HT1080 (cell line): ENCODE measurements around the gene DCTN4. TPM values are rescaled to one million over a fixed set of nuclear protein-coding genes. Genes with fewer than 3 reads are reported as not detected.

Source experiments
- DNase-seq: peaks from one replicate; pipeline ENCODE4 v3.0.0-alpha.2; 2015; ENCODE audit warnings: low read depth
- total RNA-seq: library from RNA; depleted of rRNA; stranded (reverse); fragments of >200 nt; shearing (Covaris generic); gene quantifications from 2 replicates; pipeline ENCODE4 v1.2.3, GENCODE V29; 2014; rRNA removed

DCTN4 gene
- total RNA-seq, 1 experiment from 2014 or later, result 40.8 TPM

DNA sequence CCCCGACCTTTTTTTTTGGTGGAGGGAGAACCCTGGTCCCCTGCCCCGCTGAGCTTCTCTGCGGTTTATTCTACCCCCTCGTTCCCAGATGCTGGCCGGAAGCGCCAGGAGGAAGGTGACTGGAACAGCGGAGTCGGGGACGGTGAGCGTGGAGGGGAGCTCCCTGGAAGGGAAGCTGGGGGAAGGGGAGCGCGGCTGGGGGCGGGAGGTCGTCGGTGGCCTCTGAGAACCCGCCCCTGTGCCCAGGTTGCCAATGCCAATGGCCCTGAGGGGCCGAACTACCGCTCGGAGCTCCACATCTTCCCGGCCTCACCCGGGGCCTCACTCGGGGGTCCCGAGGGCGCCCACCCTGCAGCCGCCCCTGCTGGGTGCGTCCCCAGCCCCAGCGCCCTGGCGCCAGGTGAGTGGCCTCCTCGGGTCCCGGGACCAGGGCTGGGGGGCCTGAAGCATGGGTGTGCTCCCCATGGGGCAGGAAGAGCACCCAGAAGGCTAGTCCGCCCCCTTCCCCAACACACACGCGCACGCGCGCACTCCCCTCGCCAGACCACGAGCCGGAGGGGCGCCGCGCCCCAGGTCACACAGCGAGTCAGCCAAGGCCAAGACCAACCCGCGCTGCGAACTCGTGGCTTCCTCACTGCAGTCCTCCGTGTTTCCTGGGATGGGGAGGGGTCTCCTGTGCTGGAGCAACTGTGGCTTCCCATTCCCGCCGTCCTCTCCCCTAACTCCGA is 87.1 kb downstream of the DCTN4 start:
- no peak for DNase-seq

DNA sequence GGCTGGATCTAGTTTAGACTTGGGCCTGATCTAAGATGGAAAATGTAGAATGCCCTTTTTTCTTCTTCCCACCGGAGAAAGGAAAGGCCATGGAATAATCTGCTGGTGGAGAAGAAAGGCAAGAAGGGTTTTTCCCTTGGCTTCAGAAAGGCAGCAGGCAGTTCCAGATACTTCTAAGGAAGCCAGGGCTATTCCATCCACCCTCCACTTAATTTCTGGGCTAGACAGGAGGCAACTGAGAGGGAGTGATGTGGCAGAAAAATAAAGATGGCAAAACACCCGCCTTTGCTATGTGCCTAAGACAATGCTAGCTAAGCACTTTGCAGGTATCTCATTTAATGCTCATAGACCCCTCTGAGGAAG is 87.9 kb downstream of the DCTN4 start:
- no peak for DNase-seq

- no peak for DNase-seq
Observed at GRCh38 chr5:150670275-150670947, 88.4 kb downstream of the DCTN4 start.

GRCh38 chr5:150665044-150665443 is 93.8 kb downstream of the DCTN4 start:
- DNase-seq, result peak; percentile 78

DNA sequence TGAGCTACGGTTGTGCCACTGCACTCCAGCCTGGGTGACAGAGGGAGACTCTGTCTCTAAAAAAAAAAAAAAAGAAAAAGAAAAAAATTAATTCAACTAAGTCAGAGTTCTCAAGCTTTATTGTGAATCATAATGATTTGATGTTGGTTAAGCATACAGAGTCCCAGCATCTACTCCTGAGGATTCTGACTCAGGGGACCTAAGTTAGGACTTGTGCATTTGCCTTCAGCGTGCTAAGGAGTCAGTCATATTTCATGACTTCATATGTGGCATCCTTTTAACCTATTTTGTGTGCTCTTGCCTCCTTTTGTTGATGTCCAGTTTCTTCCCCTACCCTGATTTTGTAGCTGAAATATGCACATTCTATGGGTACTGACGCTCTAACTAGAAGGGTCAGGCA is 94.9 kb downstream of the DCTN4 start:
- DNase-seq, result no peak

DNA sequence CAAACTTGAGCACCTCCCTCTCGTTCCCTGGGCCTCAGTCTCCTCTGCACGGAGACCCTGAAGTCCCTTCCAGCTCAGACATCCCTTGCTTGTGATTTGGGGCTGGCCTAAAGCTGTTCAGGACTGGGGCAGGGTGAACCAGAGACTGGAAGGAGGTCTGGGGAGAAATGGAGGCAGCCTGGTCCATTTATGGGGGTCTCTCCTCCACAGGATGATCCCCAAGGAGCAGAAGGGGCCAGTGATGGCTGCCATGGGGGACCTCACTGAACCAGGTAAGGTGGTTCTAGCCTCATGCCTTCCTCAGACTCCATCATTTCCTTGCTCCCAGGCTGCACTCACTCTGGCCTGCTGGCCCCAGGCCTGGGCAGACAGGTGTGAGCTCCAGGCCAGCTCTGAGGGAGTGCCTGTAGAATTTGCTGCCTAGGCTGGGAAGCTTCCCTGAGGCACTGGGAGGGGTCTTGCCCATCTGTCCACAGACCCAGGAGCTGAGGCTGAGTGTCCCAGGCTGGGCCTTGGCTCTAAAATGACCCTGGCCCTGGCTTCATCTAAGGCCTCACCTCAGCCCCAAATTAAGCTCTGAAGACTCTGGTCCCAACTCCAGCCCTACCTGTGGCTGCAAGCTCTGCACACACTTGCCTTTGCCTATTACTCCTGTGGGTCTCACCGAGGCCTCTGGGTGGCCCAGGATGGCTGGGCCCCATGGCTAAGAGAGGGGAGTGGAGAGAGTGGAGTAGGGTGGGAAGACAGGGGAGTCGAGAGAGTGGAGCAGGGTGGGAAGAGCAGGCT is 95.9 kb downstream of the DCTN4 start:
- DNase-seq, result no peak

- DNase-seq, result no peak
Observed at GRCh38 chr5:150661821-150662596, 96.8 kb downstream of the DCTN4 start.

GRCh38 chr5:150661086-150661485 is 97.7 kb downstream of the DCTN4 start, which contains the start of gene MYOZ3:
MYOZ3 (plus strand) TSS chr5:150661251; CDS start chr5:150662942, 1,691 bp downstream.
- DNase-seq, result no peak

GRCh38 chr5:150660108-150660831 is 98.5 kb downstream of the DCTN4 start:
- DNase-seq, result no peak

DNA sequence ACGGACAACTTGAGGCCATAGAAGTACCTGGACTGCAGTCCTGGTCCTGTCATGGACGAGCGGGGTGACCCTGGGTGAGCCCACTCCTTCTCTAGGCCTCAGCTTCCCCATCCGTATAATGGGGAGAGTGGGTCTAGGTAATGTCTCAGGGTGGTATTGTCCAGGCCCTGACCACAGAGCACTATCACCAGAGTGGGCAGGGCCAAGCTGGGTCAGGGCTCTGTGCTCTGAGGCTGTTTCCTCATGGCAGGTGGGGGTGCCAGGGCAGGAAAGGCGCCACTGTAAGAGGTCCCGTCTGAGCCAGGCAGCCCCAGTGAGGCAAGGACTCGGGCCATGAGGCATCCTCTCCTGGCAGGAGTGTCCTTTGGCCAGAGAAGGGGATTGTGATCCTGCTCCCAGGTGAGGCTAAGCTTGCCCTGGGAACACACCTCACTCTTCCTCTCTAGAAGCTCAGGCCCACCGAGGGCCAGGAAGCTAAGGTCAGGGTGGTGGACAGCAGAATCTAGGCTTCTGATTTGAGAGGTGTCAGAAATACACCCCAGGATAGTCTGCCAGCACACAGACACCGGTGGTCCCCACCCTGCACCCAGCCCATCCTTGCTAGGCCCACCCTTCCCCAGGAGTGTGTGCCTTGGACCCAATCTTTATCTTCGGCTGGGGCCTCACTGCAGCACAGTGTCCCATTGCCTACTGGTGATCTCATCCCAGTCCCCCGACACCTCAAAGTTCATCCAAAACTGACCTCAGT is 99.3 kb downstream of the DCTN4 start:
- no peak for DNase-seq

- DNase-seq, result no peak
Observed at GRCh38 chr5:150658699-150659265, 100.0 kb downstream of the DCTN4 start.

Other genes with a start within 250 kb of the DCTN4 start
- 5.3 and 6.8 TPM in 2 replicates for gene SYNPO, start 118.4 kb downstream of the DCTN4 start, total RNA-seq
- gene MYOZ3, start 97.8 kb downstream of the DCTN4 start, total RNA-seq, result not detected in 2 replicates
- gene RBM22, start 58.0 kb downstream of the DCTN4 start, total RNA-seq, result 38.7 and 48.1 TPM in 2 replicates
- 4.4 and 5.9 TPM in 2 replicates for gene SMIM3, start 19.7 kb upstream of the DCTN4 start, total RNA-seq
- gene IRGM, start 87.5 kb upstream of the DCTN4 start, total RNA-seq, result 0.08 and 0.10 TPM in 2 replicates
- 8.3 and 8.6 TPM in 2 replicates for gene ZNF300, start 146.0 kb upstream of the DCTN4 start, total RNA-seq